Stimulated activated CD8-positive, alpha-beta memory T cell treated with anti-CD3 and anti-CD28 coated beads, Interleukin-15, amount 100 ng/mL, for 1 hour (primary cell): Measurements from ENCODE around the gene SOCS1.

ENCODE experiments used
- DNase-seq: peaks from one replicate; pipeline ENCODE4 v3.0.0-alpha.2; 2020; ENCODE audit warnings: low read depth

The SOCS1 gene

DNA sequence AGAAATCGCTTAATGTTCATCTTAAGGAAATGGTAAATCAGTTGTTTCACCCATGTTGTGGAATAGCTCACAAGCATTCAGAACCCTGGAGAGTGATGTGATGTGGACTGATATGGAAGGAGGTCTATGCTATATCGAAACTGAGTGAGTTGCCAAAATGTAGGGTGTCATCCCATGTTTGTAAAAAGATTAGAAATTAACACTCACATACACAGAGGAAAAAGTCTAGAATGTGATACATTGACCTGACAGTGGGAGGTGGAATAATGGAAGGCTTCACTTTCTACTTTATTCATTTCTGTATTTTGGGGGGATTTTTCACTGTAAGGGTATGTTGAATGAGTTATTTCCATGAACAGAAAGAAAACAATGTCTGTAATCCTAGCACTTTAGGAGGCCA is 29.8 kb upstream of the SOCS1 start:
- DNase-seq, result no peak

- DNase-seq, result no peak
Measured at GRCh38 chr16:11283820-11284248, 27.8 kb upstream of the SOCS1 start.

- DNase-seq, result no peak
Measured at GRCh38 chr16:11280616-11281522, 24.9 kb upstream of the SOCS1 start, which contains the start of gene PRM1. TSS of gene PRM1 (minus strand) at chr16:11281330. CDS start at chr16:11281238, 92 bp downstream.

DNA sequence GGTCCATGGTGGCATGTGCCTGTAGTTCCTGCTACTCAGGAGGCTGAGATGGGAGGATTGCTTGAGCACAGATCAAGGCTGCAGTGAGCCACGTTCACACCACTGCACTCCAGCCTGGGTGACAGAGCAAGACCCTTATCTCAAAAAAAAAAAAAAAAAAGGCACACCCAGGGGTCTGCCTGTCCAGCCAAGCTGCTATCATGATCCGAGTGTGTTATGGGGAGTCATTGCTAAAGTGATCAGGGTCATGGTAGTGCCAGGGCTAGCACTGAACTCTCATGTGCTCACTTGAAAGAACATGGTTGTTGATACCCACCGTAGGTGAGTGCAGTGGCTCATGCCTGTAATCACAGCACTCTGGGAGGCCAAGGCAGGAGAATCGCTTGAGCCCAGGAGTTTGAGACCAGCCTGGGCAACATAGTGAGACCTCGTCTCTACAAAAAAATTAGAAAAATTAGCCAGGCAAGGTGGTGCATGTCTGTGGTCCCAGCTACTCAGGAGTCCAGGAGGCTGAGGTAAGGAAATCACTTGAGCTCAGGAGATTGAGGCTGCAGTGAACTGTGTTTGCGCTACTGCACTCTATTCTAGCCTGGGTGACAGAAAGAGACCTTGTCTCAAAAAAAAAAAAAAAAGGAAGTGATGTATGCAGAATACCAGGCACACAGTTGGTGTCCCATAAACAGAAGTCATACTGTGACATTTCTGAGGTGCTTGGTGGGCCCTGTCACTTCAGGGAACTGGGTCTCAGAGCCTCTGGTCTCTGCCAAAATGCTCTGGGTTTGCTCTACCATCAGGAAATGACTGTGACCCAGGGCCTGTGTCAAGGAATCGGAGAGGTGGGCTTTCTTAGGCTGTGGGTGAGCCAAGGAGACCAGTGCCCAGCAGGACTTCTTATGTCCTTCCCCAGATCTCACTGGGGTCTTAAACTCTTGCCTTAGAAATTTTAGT is 23.0 kb upstream of the SOCS1 start:
- DNase-seq, result no peak

DNA sequence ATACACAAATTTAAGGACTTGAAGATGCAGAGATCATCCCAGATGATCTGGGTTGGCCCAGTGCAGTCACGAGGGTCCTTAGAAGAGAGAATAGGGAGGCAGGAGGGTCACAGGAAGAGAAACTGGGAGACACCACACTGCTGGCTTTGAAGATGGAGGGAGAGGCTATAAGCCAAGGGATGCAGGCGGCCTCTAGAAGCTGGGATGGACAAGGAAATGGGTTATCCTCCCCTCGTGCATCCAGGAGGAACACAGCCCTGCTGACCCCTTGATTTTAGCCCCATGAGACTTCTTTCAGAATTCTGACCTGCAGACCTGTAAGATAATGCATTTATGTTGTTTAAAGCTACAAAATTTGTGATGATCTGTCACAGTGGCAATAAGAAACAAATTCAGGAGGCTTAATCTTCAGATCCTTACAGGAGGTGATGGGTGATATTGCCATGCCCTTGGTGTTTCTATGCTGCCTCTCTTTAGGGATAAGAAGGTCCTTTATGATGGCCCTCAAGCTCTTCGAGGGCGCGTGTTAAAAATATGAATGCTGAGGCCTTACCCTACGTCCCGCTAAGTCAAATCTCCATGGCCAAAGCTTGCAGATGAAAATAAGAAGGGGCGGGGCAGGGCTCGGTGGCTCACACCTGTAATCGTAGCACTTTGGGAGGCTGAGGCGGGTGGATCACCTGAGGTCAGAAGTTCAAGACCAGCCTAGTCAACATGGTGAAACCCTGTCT is 21.8 kb upstream of the SOCS1 start:
- no peak for DNase-seq

DNA sequence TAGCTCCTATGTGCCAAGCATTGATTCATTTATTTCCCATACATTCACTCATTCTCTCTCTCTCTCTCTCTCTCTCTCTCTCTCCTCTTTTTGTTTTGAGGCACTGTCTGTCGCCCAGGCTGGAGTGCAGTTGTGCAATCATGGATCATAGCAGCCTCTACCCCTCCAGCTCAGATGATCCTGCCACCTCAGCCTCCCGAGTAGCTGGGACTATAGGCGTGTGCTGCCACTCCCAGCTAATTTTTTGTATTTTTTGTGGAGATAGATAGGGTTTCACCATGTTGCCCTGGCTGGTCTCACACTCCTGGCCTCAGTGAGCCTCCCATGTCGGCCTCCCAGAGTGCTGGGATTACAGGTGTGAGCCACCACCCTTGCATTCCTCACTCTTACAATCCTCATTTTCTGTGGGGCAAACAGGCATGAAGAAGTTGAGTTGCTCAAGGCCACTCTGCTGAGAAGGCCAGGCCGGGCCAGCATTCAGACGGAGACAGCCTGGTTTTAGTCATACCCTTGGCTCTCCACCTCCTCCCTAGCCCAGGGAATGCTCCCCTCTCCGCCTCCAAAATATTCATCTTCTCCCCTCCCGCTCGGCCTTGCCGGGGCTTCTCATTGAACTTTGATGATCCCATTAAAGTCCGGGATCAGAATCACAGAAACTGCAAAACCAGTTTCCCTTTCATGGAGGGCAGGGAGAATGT is 21.0 kb upstream of the SOCS1 start:
- no peak for DNase-seq

DNA sequence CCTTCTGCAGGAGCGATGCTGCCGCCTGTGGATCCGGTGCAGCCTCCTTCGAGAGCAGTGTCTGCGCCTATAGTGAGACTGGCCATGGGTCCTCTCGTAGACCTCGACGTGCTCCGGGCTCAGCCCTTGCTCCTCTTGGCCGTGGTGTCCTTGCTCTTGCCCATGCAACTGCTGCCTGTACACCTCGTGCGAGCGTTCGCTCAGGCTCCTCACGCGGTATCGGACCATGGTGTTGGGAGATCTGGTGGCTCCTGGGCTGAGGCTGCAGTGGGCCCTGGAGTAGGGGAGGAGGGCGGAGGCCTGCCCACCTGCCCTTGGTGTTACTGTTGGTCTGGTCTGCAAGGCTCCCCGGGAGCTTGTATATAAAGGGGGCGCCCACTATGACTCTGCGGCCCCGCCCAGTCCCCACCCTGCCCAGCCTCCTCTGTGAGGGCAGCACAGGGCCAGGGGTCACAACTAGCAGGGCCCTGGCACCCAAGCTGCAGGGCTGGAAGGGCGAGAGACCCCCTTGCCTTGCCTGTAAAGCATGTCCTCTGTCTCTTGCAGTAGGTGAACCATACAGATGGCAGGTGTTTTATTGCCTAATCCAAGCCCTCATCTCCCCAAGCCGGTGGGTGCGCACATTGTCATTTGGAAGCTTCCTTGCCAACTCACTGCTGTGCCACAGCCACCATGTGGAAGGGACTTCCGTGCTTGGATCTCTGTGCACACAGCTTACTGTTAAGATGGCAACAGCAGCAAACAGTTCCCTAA is 20.3 kb upstream of the SOCS1 start, which contains the start of gene PRM2:
TSS of gene PRM2 (minus strand) at position 338 of the 753 bp plus-strand sequence. CDS start at position 228, 110 bp downstream.
- no peak for DNase-seq

DNA sequence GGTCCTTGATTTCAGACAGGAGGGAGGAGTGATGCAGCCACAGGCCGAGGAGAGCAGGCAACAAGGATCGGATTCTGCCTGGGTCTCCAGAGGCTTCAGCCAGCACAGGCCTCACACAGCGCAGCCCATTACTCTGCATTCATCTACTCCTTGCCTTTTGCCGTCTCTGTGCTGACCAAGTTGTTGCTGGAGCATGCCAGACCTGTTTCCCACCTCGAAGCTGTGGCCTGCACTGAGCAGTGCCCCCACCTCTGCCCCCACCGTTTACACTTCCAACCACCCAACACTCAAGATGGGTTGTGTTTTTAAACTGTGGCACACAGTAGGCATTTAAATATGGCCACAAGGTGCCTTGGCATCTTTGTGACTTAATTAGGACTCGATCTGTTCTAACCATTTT is 19.0 kb upstream of the SOCS1 start:
- no peak for DNase-seq

- no peak for DNase-seq
Measured at GRCh38 chr16:11273721-11274324, 17.8 kb upstream of the SOCS1 start.

DNA sequence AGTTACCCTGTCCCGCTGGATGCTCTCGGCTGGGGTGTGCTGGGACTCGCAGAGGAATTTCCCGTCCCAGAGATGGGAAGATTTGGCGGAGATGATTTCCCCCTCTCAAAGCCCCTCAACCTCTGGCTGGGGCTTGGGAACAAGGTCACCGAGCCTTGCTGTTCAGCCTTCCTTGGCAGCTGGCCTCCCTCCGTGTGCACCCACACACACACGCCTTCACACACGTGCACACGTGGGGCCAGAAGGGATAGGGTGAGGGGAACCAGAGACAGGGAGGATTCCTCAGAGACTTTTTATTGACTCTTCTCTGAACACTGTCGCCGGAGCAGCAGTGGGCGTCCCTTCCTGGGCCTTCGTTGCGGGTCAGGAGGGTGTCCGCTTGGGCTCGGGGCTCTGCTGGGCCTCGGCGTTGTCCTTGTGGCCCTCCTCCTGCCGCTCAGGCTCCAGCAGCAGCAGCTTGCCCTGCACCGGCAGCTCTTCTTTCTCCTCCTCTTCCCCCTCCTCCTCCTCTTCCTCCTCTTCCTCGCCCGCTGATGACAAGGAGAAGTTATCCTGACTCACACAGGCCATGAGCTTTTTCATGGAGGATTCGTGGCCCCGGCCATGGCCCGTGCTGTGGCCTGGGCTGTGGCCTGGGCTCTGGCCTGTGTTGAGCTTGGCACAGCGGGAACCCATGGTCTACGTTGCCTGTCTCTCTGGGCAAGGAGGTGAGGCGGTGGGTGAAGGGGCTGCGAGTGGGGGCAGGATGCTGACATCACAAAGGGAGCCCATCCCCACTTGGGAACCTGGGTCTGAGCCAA is 17.1 kb upstream of the SOCS1 start, which contains the start of gene PRM3:
TSS of gene PRM3 (minus strand) at position 709 of the 800 bp plus-strand sequence. CDS start at position 675, 34 bp downstream.
- DNase-seq, result no peak

DNA sequence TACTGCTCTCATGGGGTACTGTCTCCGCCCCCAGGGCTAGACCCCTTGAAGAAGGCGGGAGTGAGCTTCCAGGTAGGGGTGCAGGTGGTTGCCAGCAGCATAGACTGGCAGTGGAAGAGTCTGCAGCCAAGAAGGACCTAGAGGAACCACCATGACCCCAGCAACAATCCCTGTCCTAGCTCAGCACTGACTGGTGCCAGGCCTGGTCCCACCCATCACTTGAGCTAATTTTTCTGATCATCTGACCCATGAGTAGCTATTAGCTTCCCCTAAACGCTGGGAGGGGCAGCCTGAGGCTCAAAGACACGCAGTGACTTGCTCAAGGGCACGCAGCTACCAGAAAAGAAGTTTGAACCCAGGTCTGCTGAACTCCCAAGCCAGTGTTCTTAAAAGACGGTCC is 16.5 kb upstream of the SOCS1 start:
- no peak for DNase-seq

GRCh38 chr16:11271610-11272009 is 15.6 kb upstream of the SOCS1 start:
- no peak for DNase-seq

- no peak for DNase-seq
Measured at GRCh38 chr16:11270602-11271162, 14.7 kb upstream of the SOCS1 start.

GRCh38 chr16:11268921-11269375 is 12.9 kb upstream of the SOCS1 start, which contains the start of gene TNP2:
TSS of gene TNP2 (minus strand) at chr16:11269325. CDS start at chr16:11269262, 63 bp downstream.
- no peak for DNase-seq

DNA sequence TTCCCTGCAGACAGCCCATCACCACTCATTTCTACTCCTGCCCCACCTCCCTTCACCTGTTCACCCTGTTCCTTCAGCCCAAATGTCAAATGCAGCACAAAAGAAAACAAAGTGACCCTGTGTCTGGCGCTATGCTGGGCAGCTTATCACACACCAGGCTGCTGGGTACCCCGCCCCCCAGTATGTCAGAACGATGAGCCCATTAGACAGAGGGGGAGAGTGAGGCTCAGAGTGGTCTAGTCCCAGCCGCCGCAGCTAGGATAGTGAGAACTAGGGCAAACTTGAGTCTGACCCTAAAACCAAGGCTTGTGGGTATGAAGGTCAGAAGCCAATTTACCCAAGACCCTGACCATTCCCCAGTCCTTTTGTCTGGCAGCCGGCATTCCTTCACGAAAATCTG is 9.1 kb upstream of the SOCS1 start:
- DNase-seq, result no peak

DNA sequence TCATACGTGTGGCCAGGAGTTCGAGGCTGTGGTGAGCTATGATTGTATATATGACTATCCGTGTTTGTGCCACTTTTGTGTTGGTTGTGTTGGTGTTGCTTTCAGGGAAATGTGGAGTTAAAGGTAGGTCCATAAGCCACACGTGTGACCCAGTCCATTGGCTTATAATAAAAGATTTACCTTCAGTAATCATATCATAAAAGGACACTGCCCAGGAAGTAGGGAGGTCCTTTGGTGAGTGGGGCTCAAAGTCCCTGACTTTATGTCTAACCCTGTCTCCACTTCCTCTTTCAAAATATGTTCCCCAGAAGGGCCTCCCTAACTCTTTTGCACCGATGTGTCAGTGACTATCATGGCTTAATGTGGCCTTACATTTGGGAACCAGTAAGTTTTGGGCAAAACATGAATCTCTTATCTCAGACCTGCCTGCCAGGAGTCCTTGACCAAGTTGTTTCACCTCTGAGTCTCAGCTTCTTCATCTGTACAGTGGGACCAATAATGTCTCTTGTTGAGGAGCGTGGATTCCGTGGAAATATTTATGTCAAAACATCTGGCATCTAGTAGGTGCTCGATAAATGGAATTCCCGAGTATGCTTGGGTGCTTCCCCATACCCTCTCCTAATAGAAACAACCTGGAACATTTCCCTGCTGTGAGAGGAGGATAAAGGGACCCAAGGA is 8.3 kb upstream of the SOCS1 start:
- no peak for DNase-seq

DNA sequence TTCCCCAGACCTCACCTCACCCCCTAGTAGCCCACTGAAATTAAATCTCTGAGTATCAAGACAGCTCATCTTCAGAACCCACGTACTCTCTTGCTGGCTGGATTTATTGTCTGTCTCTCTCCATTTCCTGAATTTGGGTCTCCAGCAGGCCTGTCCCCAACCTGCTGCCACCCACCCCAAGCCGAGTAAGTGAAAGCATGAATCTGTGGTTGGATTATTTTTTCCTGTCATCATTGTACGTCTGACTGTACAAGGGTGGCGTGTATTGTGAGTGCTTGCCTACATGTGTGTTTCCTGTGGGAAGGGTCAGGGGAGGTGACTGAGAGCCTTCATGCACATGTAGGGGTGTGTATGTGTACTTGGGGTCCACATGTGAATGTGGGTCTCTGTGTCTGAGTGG is 7.7 kb upstream of the SOCS1 start:
- no peak for DNase-seq

GRCh38 chr16:11262915-11263314 is 6.9 kb upstream of the SOCS1 start:
- no peak for DNase-seq
